GM12878 (cell line): Measurements from ENCODE around the gene BMAL1. TPM values are rescaled to one million over a fixed set of nuclear protein-coding genes. Genes with fewer than 3 reads are reported as not detected.

Source experiments
- ATAC-seq: fragments of 200-7000 bp; cut with Tn5 transposase; 3 replicates; pipeline ENCODE4 v1.9.1; 2020; ENCODE audit warnings: mild to moderate bottlenecking, moderate library complexity
- BruUV-seq: library from RNA; stranded (reverse); fragments of 400-500 nt; replicated peaks from 2 replicates; lab custom pipeline; 2021; lab: Mats Ljungman, UMichigan
- CTCF ChIA-PET: fragments of 300-600 bp; sonication (Branson Sonifier 250); formaldehyde crosslinking; extraction: SDS; loops from one replicate; lab custom pipeline; 2021; ENCODE audit warnings: inconsistent platforms; lab: Yijun Ruan, JAX
- POLR2A ChIA-PET: fragments of 350-600 bp; formaldehyde crosslinking; extraction: SDS; loops from one replicate; lab custom pipeline; 2021; ENCODE audit warnings: inconsistent platforms; lab: Charles Lee
- RAD21 ChIA-PET: fragments of 300-600 bp; sonication (Branson Sonifier 250); formaldehyde crosslinking; loops from one replicate; lab custom pipeline; 2023; ENCODE audit warnings: antibody characterized with exemption; ENCODE audit not compliant: unreplicated experiment; lab: Charles Lee
- SMC1A ChIA-PET: fragments of 300-600 bp; sonication (Branson Sonifier 250); formaldehyde crosslinking; loops from one replicate; lab custom pipeline; 2023; ENCODE audit not compliant: unreplicated experiment, uncharacterized antibody; lab: Charles Lee
- DNase-seq: peaks from one replicate; pipeline ENCODE4 v3.0.0-alpha.2; 2011; ENCODE audit warnings: low read depth, low spot score
- FAIRE-seq: peaks from 3 replicates; lab custom pipeline; 2011; peaks lifted over from hg19 to GRCh38; lab: Jason Lieb, UNC
- H2AFZ ChIP-seq: 2 replicates; pipeline ENCODE4 v1.6.0; 2011; ENCODE audit warnings: low read depth, low read length, control low read depth; ENCODE audit not compliant: control insufficient read depth
- H3K27ac ChIP-seq: 2 replicates; pipeline ENCODE4 v1.5.1; 2011; ENCODE audit warnings: control low read depth; ENCODE audit not compliant: control insufficient read depth, insufficient read depth
- H3K27me3 ChIP-seq, 2 experiments: replicated peaks in 1 of 2; 2 replicates each; pipeline versions ENCODE4 v1.6.0 to v1.6.1; 2011; ENCODE audit warnings: low read length in 1 of 2; ENCODE audit not compliant: control insufficient read depth in 2 of 2, insufficient read depth in 2 of 2
- H3K36me3 ChIP-seq, 2 experiments: 2 replicates each; pipeline ENCODE4 v1.5.1; 2011; ENCODE audit warnings: low read length in 1 of 2; ENCODE audit not compliant: control insufficient read depth in 2 of 2, insufficient read depth in 2 of 2
- H3K4me1 ChIP-seq: 2 replicates; pipeline ENCODE4 v1.6.1; 2011; ENCODE audit warnings: mild to moderate bottlenecking, low read length, moderate library complexity, mixed read lengths; ENCODE audit not compliant: control insufficient read depth, insufficient read depth
- H3K4me2 ChIP-seq: 2 replicates; pipeline ENCODE4 v1.6.0; 2011; ENCODE audit warnings: control low read depth; ENCODE audit not compliant: control insufficient read depth, insufficient read depth
- H3K4me3 ChIP-seq: fragments of 200-600 bp; sonication (generic); 2 replicates; pipeline ENCODE4 v1.5.1; 2016
- H3K79me2 ChIP-seq: 2 replicates; pipeline ENCODE4 v1.6.0; 2011; ENCODE audit warnings: low read length; ENCODE audit not compliant: control insufficient read depth, insufficient read depth
- H3K9ac ChIP-seq: 2 replicates; pipeline ENCODE4 v1.8.0; 2011; ENCODE audit warnings: low read length, control low read depth, mixed read lengths; ENCODE audit not compliant: control insufficient read depth, insufficient read depth
- H3K9me3 ChIP-seq: replicated peaks from 3 replicates; pipeline ENCODE4 v1.5.1; 2011; ENCODE audit warnings: mild to moderate bottlenecking, low read length; ENCODE audit not compliant: control insufficient read depth, insufficient read depth
- H4K20me1 ChIP-seq: 2 replicates; pipeline ENCODE4 v1.6.0; 2011; ENCODE audit not compliant: control insufficient read depth, insufficient read depth
- BCL11A ChIP-seq: IDR thresholded peaks from 2 replicates; pipeline ENCODE4 v1.6.1; 2011; ENCODE audit warnings: low read depth, low read length
- E2F4 ChIP-seq: IDR thresholded peaks from 2 replicates; pipeline ENCODE4 v1.6.1; 2012; ENCODE audit warnings: low read depth, low read length, improper control_type of control experiment
- HCFC1 ChIP-seq: fragments of 150-350 bp; IDR thresholded peaks from 2 replicates; pipeline ENCODE4 v1.6.1; 2014; ENCODE audit warnings: low read length
- HDAC6 ChIP-seq: fragments of 200-600 bp; sonication (generic); IDR thresholded peaks from one replicate; pipeline ENCODE4 v1.8.0; 2017; ENCODE audit warnings: antibody characterized with exemption; ENCODE audit not compliant: unreplicated experiment
- KLF5 ChIP-seq: fragments of 450-650 bp; IDR thresholded peaks from 2 replicates; pipeline ENCODE4 v1.6.1; 2014; ENCODE audit warnings: mild to moderate bottlenecking; ENCODE audit not compliant: partially characterized antibody
- PML ChIP-seq: IDR thresholded peaks from 2 replicates; pipeline ENCODE4 v1.6.1; 2012; ENCODE audit warnings: low read length, inconsistent platforms
- WGBS: methylation state at CpG from one replicate; pipeline ENCODE4 v1.1.6; 2016; ENCODE audit warnings: low lambda C conversion rate; ENCODE audit not compliant: insufficient replicate concordance, insufficient coverage; ENCODE audit errors: missing lambda C conversion rate; 5-methylcytosine and 5-hydroxymethylcytosine counted together
- in situ Hi-C: fragments of 300-500 bp; cut with MboI; formaldehyde crosslinking; loops from 9 replicates; pipeline ENCODE4 v1.14.3; 2018; ENCODE audit warnings: mixed read lengths
- intact Hi-C: fragments of 100-400 bp; cut with micrococcal nuclease; formaldehyde crosslinking; loops from one replicate; pipeline ENCODE4 v1.14.2; 2022; ENCODE audit not compliant: unreplicated experiment
- polyA plus RNA-seq, 11 experiments: library from polyadenylated mRNA; depleted of rRNA in 4 of 11; unstranded in 6 of 11; stranded (reverse) in 5 of 11; fragments of >200 nt; fragmentation: Nextera tagmentation in 4 of 11; fragmentation: Illumina TruSeq in 1 of 11; extraction: Ambion mirVana in 4 of 11; extraction: Trizol in 1 of 11; gene quantifications; 1 replicate in 1 of 11; 2 replicates in 10 of 11; pipeline versions ENCODE4 v1.2.1 to v1.2.3, GENCODE V29; 2011 to 2016; ENCODE audit warnings: inconsistent platforms in 2 of 11, missing spikeins in 2 of 11, low read depth in 1 of 11
- total RNA-seq, 4 experiments: library from RNA; depleted of rRNA in 3 of 4; stranded (reverse); fragments of >200 nt in 3 of 4; fragmentation: Illumina TruSeq in 1 of 4; extraction: Trizol in 1 of 4; gene quantifications; 2 replicates each; pipeline versions ENCODE4 v1.2.1 to v1.2.3, GENCODE V29; 2013 to 2021

BMAL1 gene
- total and polyA plus RNA-seq, 10 of the 15 experiments (the other 5 are each of a cell fraction or from before 2014, with no cell fraction given): 3.5 to 40.6 (median 13.6) TPM

GRCh38 chr11:13259374-13259773, 18.2 kb upstream of the BMAL1 start (continued):
- no peak for TF ChIP-seq E2F4
- TF ChIP-seq BCL11A: no peak
- no peak for TF ChIP-seq PML
- TF ChIP-seq HDAC6: no peak

- FAIRE-seq (no peak), DNase-seq (no peak), ATAC-seq (no peak)
- Histone ChIP-seq H3K4me1 (no peaks in the 10 kb centered on the region), H3K9ac (no peak overlapping the region), H2AFZ (no peak overlapping the region), H3K79me2 (no peaks in the 10 kb centered on the region), H3K4me3 (no peak overlapping the region), H3K36me3 (no peaks in the 10 kb centered on the region), H4K20me1 (no peaks in the 10 kb centered on the region; the same call in 1 of the 2 replicates), H3K27ac (no peak overlapping the region), H3K4me2 (no peak overlapping the region), H3K27me3 (peaks cover 0 to 3% of the 10 kb centered on the region in 2 experiments; a peak in 1 of 4 replicates), H3K9me3 (no peaks in the 10 kb centered on the region)
- 50% methylated on average over 7 of the region's 7 CpGs for WGBS
- no TSS peak for BruUV-seq
- RAD21 ChIA-PET: interaction anchor here (0.9 kb wide), 1 partner anchor 74 kb away, joined by 3 read pairs; no protein-coding TSS in a partner anchor
- in situ Hi-C loops: no loop called here
- CTCF ChIA-PET: interaction anchor here (1.0 to 1.7 kb wide), 5 partner anchors 10 to 83 kb away, joined by 3 to 6 read pairs (median 4); no protein-coding TSS in a partner anchor
- POLR2A ChIA-PET: interaction anchor here (0.6 kb wide), 1 partner anchor 12 kb away, joined by 3 read pairs; no protein-coding TSS in a partner anchor
- SMC1A ChIA-PET: interaction anchor here (0.7 to 3.8 kb wide), 9 partner anchors 10 to 85 kb away, joined by 3 to 14 read pairs (median 3); no protein-coding TSS in a partner anchor
- intact Hi-C loops: no loop called here
- no peak for TF ChIP-seq HCFC1
- TF ChIP-seq KLF5: no peak
Measured at GRCh38 chr11:13260201-13260962, 17.2 kb upstream of the BMAL1 start.
